ENCODE results near the gene PLA2G1B. TPM values are rescaled to one million over a fixed set of nuclear protein-coding genes. Genes with fewer than 3 reads are reported as not detected.

Gene PLA2G1B
- total RNA-seq, 2 donors from 2014 or later, result 6,971 to 11,984 TPM

DNA sequence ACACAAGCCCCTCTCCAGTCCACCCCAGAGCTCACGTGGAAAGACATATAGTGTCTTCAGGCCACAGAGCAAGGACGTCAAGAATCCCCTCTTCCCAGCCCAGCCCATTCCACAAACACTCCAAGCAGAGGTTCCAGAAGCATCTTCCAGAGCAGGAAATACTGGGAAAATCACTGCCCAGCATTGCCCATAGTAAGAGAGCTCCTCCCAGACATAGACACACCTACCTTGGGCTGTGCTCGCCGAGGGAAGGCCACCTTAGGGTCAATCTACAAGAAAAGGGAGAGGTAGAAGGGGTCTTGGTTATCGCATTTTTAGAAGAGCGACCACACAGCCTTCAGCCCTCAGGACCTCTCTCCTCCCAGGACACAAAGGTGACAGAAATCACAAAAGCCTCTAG is 36.9 kb upstream of the PLA2G1B start:
- H3K27me3 ChIP-seq, result no peaks in the 10 kb centered on the region
- H3K36me3 ChIP-seq (replicated peaks in 1 of 2; ENCODE audit: insufficient read depth in 1 of 2, low read depth in 2 of 2), result no peaks in the 10 kb centered on the region
- no peak for TF ChIP-seq POLR2A (IDR thresholded peaks at IDR 0.05)
- TF ChIP-seq, protein P1, sequence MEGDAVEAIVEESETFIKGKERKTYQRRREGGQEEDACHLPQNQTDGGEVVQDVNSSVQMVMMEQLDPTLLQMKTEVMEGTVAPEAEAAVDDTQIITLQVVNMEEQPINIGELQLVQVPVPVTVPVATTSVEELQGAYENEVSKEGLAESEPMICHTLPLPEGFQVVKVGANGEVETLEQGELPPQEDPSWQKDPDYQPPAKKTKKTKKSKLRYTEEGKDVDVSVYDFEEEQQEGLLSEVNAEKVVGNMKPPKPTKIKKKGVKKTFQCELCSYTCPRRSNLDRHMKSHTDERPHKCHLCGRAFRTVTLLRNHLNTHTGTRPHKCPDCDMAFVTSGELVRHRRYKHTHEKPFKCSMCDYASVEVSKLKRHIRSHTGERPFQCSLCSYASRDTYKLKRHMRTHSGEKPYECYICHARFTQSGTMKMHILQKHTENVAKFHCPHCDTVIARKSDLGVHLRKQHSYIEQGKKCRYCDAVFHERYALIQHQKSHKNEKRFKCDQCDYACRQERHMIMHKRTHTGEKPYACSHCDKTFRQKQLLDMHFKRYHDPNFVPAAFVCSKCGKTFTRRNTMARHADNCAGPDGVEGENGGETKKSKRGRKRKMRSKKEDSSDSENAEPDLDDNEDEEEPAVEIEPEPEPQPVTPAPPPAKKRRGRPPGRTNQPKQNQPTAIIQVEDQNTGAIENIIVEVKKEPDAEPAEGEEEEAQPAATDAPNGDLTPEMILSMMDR (IDR thresholded peaks at IDR 0.05), result no peak
- H3K27ac ChIP-seq, result no peak overlapping the region
- H3K9me3 ChIP-seq, result no peaks in the 10 kb centered on the region
- ATAC-seq, result no peak
- DNase-seq, result no peak
- H3K4me1 ChIP-seq, result peaks cover 41% of the 10 kb centered on the region
- no peak overlapping the region for H3K4me3 ChIP-seq
- WGBS, 2 donors, result 82 to 86% methylated on average over 6 of the region's 6 CpGs
- intact Hi-C loops (cut with DNase I), result no loop called here

DNA sequence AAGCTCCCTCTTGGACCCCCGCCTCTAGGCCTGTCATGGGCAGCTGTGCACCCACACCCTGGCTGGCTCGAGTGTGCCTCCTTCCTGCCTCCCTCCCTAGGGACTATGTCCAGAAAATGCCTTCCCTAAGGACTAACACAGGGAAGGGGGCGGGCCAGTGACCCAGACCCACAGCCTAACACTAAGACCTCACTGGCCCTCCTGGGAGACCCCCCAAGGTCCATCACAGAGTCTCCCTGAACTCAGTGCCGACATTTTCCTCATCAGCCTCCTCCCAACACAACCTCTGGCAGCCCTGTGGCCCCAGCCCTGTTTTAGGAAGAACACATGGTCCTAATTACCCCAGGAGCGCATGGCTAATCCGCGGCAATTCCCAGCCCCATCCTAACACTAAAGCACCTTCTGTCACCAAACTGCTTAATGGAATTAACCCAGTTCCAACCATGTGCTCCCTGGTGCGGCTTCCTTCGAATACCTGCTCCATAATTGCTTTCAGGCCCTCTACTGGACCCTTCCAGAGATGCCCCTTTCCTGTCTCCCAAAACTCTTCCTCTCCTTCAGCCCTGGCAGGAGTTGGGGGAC is 35.8 kb upstream of the PLA2G1B start:
- DNase-seq (no peak), ATAC-seq (no peak)
- no peak overlapping the region for H3K4me3 ChIP-seq
- no peaks in the 10 kb centered on the region for H3K36me3 ChIP-seq (replicated peaks in 1 of 2; ENCODE audit: insufficient read depth in 1 of 2, low read depth in 2 of 2)
- H3K27me3 ChIP-seq, result no peaks in the 10 kb centered on the region
- no peak overlapping the region for H3K27ac ChIP-seq
- intact Hi-C loops (cut with DNase I), result no loop called here
- H3K9me3 ChIP-seq, result no peaks in the 10 kb centered on the region
- TF ChIP-seq, protein P1 (IDR thresholded peaks at IDR 0.05), result no peak
- no peak for TF ChIP-seq POLR2A (IDR thresholded peaks at IDR 0.05)
- H3K4me1 ChIP-seq, result peaks cover 35% of the 10 kb centered on the region
- WGBS, 2 donors, result 76 to 88% methylated on average over 7 to 9 of the region's 9 CpGs

DNA sequence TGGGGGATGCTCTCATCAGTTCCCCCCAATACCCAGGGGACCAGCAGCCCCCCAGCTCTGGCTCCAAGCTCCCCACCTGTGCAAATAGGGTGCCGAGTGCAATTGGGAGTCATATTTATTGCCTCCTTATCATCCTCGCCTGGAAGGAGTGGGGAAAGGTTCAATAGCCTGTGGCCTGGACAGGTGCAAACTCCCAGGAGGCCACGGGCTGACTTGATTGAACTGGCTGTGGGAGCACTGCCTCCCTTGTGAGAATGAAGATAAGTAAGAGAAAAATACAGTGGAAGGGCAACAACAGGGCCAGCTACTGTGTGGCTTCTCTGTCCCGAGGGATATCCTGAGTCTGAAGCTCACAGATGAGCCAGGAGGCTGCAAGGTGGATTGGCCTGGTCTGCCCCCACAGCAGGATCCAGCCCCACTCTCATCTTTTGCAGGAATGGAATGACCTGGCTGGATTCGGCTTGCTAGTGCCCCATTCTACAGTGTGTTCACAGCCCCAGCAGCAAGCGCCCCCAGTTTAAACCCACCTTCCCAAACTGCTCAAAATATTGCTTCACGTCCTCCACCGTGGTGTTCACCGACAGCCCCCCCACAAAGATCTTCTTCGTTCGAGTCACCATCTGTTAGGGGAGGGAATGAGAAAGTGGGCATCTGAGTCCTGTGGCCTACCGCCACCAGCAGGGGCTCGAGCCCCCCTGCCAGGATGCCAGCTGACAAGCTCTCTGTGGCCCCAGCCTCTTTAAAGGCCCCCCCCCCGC is 35.1 kb upstream of the PLA2G1B start:
- Histone ChIP-seq H3K9me3 (no peaks in the 10 kb centered on the region), H3K4me1 (peaks cover 28% of the 10 kb centered on the region), H3K27ac (no peak overlapping the region), H3K4me3 (no peak overlapping the region), H3K36me3 (replicated peaks in 1 of 2; ENCODE audit: insufficient read depth in 1 of 2, low read depth in 2 of 2) (no peaks in the 10 kb centered on the region), H3K27me3 (no peaks in the 10 kb centered on the region)
- no peak for DNase-seq
- 54 to 67% methylated on average over 10 to 14 of the region's 14 CpGs for WGBS, 2 donors
- no peak for TF ChIP-seq POLR2A (IDR thresholded peaks at IDR 0.05)
- TF ChIP-seq, protein P1 (IDR thresholded peaks at IDR 0.05), result no peak
- ATAC-seq, result no peak
- intact Hi-C loops (cut with DNase I), result no loop called here

DNA sequence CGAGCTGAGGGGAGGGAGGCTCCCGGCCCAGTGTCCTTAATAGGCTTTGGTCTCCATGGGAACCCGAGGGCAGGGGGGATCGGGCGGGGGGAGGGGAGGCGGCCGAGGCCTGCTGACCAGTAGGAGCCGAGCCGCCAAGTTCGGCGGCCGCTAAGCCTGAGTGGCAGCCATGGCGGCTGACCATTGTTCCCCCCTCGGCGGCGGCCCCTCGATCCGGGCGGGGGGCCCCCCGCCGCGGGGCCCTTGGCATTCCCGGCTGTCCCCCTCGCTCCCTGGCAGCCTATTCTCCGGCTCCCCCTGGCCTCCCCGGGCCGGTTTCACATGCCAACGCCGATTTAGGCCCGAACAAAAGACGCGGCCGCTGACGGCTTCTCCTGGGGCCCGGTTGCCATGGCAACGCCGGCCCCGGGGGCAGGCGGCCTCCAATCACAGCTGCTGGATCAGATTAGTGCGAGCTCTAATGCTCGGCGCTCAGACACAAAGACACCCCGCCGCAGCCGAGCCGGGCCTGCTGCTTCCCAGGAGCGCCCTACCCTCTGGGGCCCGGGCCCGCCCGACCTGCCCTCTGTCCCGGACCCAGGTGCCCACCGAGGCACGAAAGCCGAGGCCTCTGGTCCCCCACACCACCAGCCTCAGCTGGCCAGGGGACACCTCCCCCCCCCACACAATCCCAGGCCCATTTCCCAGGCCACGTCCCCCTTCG is 34.1 kb upstream of the PLA2G1B start:
- H3K27ac ChIP-seq, result peak overlapping the region in 1 of 4 donors; percentile 37
- TF ChIP-seq, protein P1 (IDR thresholded peaks at IDR 0.05), result no peak
- TF ChIP-seq POLR2A (IDR thresholded peaks at IDR 0.05), result peak in 2 of 3 donors; percentile 26 to 43
- ATAC-seq (peak; percentile 39), DNase-seq (peak; percentile 36 to 68 (median 62))
- H3K4me1 ChIP-seq, result peaks cover 18% of the 10 kb centered on the region
- no peaks in the 10 kb centered on the region for H3K36me3 ChIP-seq (replicated peaks in 1 of 2; ENCODE audit: insufficient read depth in 1 of 2, low read depth in 2 of 2)
- no peak overlapping the region for H3K4me3 ChIP-seq
- H3K9me3 ChIP-seq, result no peaks in the 10 kb centered on the region
- 40 to 69% methylated on average over 9 to 53 of the region's 56 CpGs for WGBS, 2 donors
- H3K27me3 ChIP-seq, result no peaks in the 10 kb centered on the region
- intact Hi-C loops (cut with DNase I), result no loop called here

Data from body of pancreas (tissue), 4 donors.